PFSK-1 (cell line): ENCODE data around the gene PIP4P1.

ENCODE experiments used
- POLR2AphosphoS5 ChIP-seq: IDR thresholded peaks from 2 replicates; pipeline ENCODE4 v1.6.1; 2012; ENCODE audit warnings: low read depth, mild to moderate bottlenecking, control low read depth, low read length, moderate library complexity
- REST ChIP-seq, 2 experiments: IDR thresholded peaks; 2 replicates each; pipeline versions ENCODE4 v1.6.1 to v1.8.0; 2011 to 2012; ENCODE audit warnings: low read depth in 2 of 2, low read length in 2 of 2, control low read depth in 1 of 2, inconsistent platforms in 1 of 2, mild to moderate bottlenecking in 1 of 2, moderate library complexity in 1 of 2; ENCODE audit not compliant: insufficient read depth in 1 of 2
- SIN3A ChIP-seq: IDR thresholded peaks from 2 replicates; pipeline ENCODE4 v1.6.1; 2012; ENCODE audit warnings: mild to moderate bottlenecking, low read length, moderate library complexity, borderline replicate concordance; ENCODE audit not compliant: insufficient read depth
- TAF1 ChIP-seq: IDR thresholded peaks from 2 replicates; pipeline ENCODE4 v1.6.1; 2012; ENCODE audit warnings: low read length, control low read depth, borderline replicate concordance; ENCODE audit not compliant: insufficient read depth

GRCh38 chr14:20424851-20425250 lies 36.4 kb downstream of the PIP4P1 start:
- TF ChIP-seq POLR2AphosphoS5 (no peak), SIN3A (no peak), TAF1 (no peak), REST (IDR thresholded peaks at IDR 0.05; ENCODE audit: insufficient read depth in 1 of 2, low read depth in 2 of 2, low read length in 2 of 2) (no peak)
